Stimulated activated CD4-positive, alpha-beta T cell treated with anti-CD3 and anti-CD28 coated beads, Interleukin-1b, Interleukin-23, amount 100 ng/mL, for 24 hours (primary cell): Measurements from ENCODE around the gene SLC36A3.
"Not testable (repeated sequence)": the region's sequence is repeated elsewhere in the genome, so short reads cannot be mapped to it uniquely, and the experiment has no call there.

Source experiments
- DNase-seq, 4 experiments: peaks; one replicate each; pipeline ENCODE4 v3.0.0-alpha.2; 2020; ENCODE audit warnings: low read depth in 4 of 4, low spot score in 1 of 4

SLC36A3 gene

GRCh38 chr5:151240268-151240835, 63.2 kb downstream of the SLC36A3 start:
- not testable (repeated sequence) for DNase-seq

DNA sequence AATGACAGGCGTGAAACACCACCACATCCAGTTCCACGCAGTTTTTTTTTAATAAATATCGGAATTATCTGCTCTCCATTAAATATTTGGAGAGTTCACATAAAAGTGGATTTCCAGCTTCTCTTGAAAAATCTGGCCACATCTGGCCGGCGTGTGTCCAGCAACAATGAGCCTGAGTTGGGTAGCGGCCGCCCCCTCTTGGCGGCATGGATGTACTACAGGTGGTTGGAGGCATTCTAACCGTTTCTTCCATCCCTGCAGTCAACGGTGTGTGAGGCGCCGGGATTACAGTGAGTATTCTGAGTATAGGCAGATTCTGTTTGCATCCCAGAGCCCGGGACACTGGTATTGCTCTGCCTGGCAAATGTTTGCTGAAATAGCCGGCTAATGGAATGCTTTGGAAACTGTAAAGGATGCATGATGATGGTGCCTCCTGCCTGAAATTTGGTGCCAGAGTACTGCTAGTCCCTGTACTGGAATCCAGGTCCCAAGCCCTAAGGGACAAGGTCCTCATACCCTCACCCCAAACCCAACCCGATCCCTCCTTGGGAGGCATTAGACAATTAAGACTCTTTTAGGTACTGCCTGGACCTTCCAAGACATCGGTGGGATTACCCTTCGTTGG, 64.2 kb downstream of the SLC36A3 start:
- DNase-seq: peak in 2 of 4 experiments; percentile 45 to 50

GRCh38 chr5:151238303-151238741, 65.2 kb downstream of the SLC36A3 start:
- DNase-seq: no peak

GRCh38 chr5:151237685-151238084, 65.9 kb downstream of the SLC36A3 start:
- no peak for DNase-seq

GRCh38 chr5:151236888-151237287, 66.7 kb downstream of the SLC36A3 start:
- DNase-seq: no peak

- DNase-seq: not testable (repeated sequence)
These were observed 68.4 kb downstream of the SLC36A3 start for GRCh38 chr5:151235239-151235571.

- no peak for DNase-seq
These were observed 68.9 kb downstream of the SLC36A3 start for GRCh38 chr5:151234476-151235238.

GRCh38 chr5:151233616-151234085, 69.9 kb downstream of the SLC36A3 start:
- DNase-seq: no peak

DNA sequence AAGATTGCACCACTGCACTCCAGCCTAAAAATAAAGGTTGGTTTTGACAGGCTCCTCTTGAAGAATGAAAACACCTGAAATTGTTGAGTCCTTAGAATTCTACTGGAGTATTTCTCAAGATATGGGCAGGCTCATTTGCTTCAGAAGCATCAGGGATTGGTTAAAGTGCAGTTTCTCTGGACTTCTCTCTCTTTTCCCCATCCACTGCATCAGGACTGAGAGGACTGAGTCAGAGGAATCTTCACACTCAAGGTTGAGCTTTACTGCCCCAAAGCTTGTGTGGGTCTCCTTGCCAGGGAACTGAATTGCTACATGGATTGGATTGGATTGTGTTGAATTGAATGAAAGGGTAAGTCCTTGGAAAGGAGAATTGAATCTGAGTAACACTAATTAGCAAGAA, 72.2 kb downstream of the SLC36A3 start:
- no peak for DNase-seq

DNA sequence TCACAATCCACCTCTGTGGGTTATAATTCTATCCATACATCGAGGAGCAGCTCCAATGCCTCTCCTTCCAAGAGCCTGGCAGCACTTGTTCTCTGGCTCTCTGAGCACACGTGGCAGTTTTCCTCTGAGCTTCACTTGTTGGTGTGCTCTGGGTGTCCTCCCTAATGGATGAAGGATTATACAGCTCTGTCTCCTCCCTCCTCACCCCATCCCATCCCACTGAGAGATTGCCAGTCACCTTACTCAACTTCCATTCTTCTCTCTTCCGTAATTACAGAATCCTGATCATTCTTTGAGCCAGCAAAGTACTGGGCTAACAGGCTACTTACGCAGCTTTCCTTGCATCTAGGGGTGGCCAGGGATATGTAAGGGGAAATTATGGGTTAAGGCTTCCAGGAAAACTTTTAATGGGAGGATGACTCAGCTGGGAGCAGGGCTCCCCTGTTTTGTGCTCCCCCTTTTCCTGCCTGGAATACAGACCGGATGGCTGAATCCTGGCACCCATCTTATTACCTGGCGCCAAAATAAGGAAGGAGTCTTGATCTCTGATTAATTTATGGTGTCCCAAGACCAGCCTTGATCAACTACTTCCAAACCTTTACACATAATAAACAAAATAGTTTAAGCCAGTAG, 73.4 kb downstream of the SLC36A3 start:
- no peak for DNase-seq

DNA sequence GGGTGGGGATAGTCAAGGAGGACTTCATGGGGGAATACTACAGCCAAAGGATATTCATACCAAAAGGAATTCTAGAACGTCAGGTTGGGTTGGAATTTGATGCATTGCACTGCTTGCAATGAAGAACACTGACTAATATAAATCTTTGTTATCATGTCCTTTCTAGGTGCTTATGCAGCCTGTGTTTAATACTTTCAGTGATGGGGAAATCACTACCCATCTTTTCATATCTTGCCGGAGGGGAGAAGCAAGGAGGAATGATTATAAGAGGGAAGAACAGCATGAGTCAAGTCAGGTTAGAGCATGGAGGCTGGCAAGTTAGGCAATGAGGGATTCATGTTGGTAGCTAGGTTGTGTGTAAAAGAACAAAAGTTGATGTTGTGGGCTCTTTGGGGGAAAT, 74.6 kb downstream of the SLC36A3 start:
- no peak for DNase-seq

DNA sequence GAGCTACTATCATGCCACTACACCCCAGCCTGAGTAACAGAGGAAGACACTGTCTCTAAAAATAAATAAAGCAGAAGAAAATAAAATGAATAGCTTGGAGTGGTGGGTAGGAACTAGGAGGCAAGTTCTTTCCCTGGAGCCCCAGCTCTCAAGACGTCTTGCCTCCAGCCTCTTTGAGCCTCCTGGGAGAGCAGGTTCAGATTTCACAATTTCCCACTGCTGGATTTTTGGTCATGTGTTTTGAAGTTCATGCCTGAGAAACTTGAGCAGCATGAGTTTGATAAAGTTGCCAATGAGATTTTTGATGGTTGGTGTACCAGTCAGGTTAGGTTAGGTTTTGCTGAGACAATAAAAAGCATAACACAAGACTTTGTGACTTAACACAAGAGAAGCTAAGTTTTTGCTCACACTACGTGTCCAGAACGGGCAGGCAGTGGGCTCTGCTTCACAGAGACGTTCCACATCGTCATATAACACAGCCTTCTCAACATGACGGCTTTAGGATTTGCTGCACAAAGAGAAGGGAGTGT, 75.6 kb downstream of the SLC36A3 start:
- DNase-seq: no peak
